ENCODE results near the gene HES4.
A peak's percentile ranks its signal among the peaks of the same experiment; 100 is the strongest.
"Not testable (repeated sequence)": the region's sequence is repeated elsewhere in the genome, so short reads cannot be mapped to it uniquely, and the experiment has no call there.

The HES4 gene

GRCh38 chr1:997993-998744 is 1.7 kb downstream of the HES4 start:
- DNase-seq, result no peak

- DNase-seq, result no peak
Measured at GRCh38 chr1:997713-997992, 2.2 kb downstream of the HES4 start.

- no peak for DNase-seq
Measured at GRCh38 chr1:996851-997712, 2.8 kb downstream of the HES4 start.

GRCh38 chr1:995665-996633 is 3.9 kb downstream of the HES4 start:
- DNase-seq, result no peak

GRCh38 chr1:994546-994945 is 5.4 kb downstream of the HES4 start:
- DNase-seq, result not testable (repeated sequence)

GRCh38 chr1:993379-993995 is 6.4 kb downstream of the HES4 start:
- DNase-seq, result no peak

GRCh38 chr1:992362-992761 is 7.5 kb downstream of the HES4 start:
- no peak for DNase-seq

GRCh38 chr1:991895-992294 is 8.0 kb downstream of the HES4 start:
- DNase-seq, result no peak

- not testable (repeated sequence) for DNase-seq
Measured at GRCh38 chr1:991275-991674, 8.6 kb downstream of the HES4 start.

GRCh38 chr1:988061-988460 is 11.8 kb downstream of the HES4 start:
- not testable (repeated sequence) for DNase-seq

- DNase-seq, result no peak
Measured at GRCh38 chr1:985126-985525, 14.8 kb downstream of the HES4 start.

- DNase-seq, result no peak
Measured at GRCh38 chr1:984476-984814, 15.5 kb downstream of the HES4 start.

- DNase-seq, result peak; percentile 64
Measured at GRCh38 chr1:983798-984475, 16.0 kb downstream of the HES4 start.

- DNase-seq, result no peak
Measured at GRCh38 chr1:982765-983436, 17.0 kb downstream of the HES4 start.

GRCh38 chr1:981955-982558 is 17.8 kb downstream of the HES4 start, which contains the start of gene PERM1:
PERM1 (minus strand) TSS chr1:982093; CDS start chr1:981029, 1,064 bp downstream.
- DNase-seq, result no peak

GRCh38 chr1:981491-981954 is 18.4 kb downstream of the HES4 start:
- DNase-seq, result no peak

- DNase-seq, result no peak
Measured at GRCh38 chr1:980602-981395, 19.1 kb downstream of the HES4 start.

GRCh38 chr1:980137-980571 is 19.7 kb downstream of the HES4 start:
- DNase-seq, result no peak

- DNase-seq, result no peak
Measured at GRCh38 chr1:979744-980072, 20.2 kb downstream of the HES4 start.
